ENCODE results near the gene NCEH1. TPM values are rescaled to one million over a fixed set of nuclear protein-coding genes. Genes with fewer than 3 reads are reported as not detected.
A peak's percentile ranks its signal among the peaks of the same experiment; 100 is the strongest.

Gene NCEH1
- total RNA-seq, 1 experiment from 2014 or later = 43.5 TPM

- Histone ChIP-seq H3K9me2 (ENCODE audit: insufficient read depth) (no peaks in the 10 kb centered on the region), H3K27me3 (ENCODE audit: insufficient read depth, low read depth) (no peaks in the 10 kb centered on the region), H3K27ac (peak overlapping the region; percentile 24; the same call in 1 of the 2 replicates), H3K4me2 (peak overlapping the region; percentile 48), H3K4me1 (replicated peaks; ENCODE audit: insufficient read depth) (peaks cover 46% of the 10 kb centered on the region), H3K79me2 (ENCODE audit: low read depth) (peaks cover 86% of the 10 kb centered on the region), H3K4me3 (no peak overlapping the region), H4K20me1 (ENCODE audit: insufficient read depth) (no peaks in the 10 kb centered on the region), H3F3A (ENCODE audit: insufficient read depth, low read depth) (peaks cover 5% of the 10 kb centered on the region; the same call in 1 of the 2 replicates), H3K9me3 (ENCODE audit: insufficient read depth, low read depth) (no peaks in the 10 kb centered on the region), H2AFZ (no peak overlapping the region), H3K36me3 (ENCODE audit: low read depth) (0 out of 2 replicates have a peak, but pooled peaks cover 5% of the 10 kb centered on the region)
- no TSS peak for BruUV-seq (replicated peaks)
- intact Hi-C loops (cut with micrococcal nuclease; ENCODE audit: unreplicated experiment) = no loop called here
- POLR2A ChIA-PET (ENCODE audit: unreplicated experiment) = no interaction called here
- peak in 1 of 2 experiments; percentile 35 for DNase-seq
- TF ChIP-seq CTCF (conservative IDR thresholded peaks at IDR 0.05) = no peak
- no peak for TF ChIP-seq EZH2 (IDR thresholded peaks at IDR 0.05; ENCODE audit: low read depth)
- CTCF ChIA-PET = interaction anchor here (0.7 to 1.1 kb wide), 2 partner anchors 26 to 65 kb away, joined by 3 to 4 read pairs; partner anchors contain the start of gene ECT2
Measured at GRCh38 chr3:172685331-172686214, 25.3 kb downstream of the NCEH1 start.

- Histone ChIP-seq H3K9me3 (ENCODE audit: insufficient read depth, low read depth) (no peaks in the 10 kb centered on the region), H3K27ac (no peak overlapping the region), H3F3A (ENCODE audit: insufficient read depth, low read depth) (no peaks in the 10 kb centered on the region; the same call in 1 of the 2 replicates), H3K36me3 (ENCODE audit: low read depth) (0 out of 2 replicates have a peak, but pooled peaks cover 5% of the 10 kb centered on the region), H3K9me2 (ENCODE audit: insufficient read depth) (no peaks in the 10 kb centered on the region), H3K79me2 (ENCODE audit: low read depth) (peaks cover 91% of the 10 kb centered on the region), H3K4me3 (no peak overlapping the region), H4K20me1 (ENCODE audit: insufficient read depth) (no peaks in the 10 kb centered on the region), H3K4me1 (replicated peaks; ENCODE audit: insufficient read depth) (peaks cover 20% of the 10 kb centered on the region), H3K4me2 (no peak overlapping the region), H3K27me3 (ENCODE audit: insufficient read depth, low read depth) (no peaks in the 10 kb centered on the region), H2AFZ (no peak overlapping the region)
- POLR2A ChIA-PET (ENCODE audit: unreplicated experiment) = no interaction called here
- CTCF ChIA-PET = no interaction called here
- intact Hi-C loops (cut with micrococcal nuclease; ENCODE audit: unreplicated experiment) = no loop called here
- BruUV-seq (replicated peaks) = no TSS peak
- DNase-seq = peak in 1 of 2 experiments; percentile 35
- TF ChIP-seq EZH2 (IDR thresholded peaks at IDR 0.05; ENCODE audit: low read depth) (no peak), CTCF (conservative IDR thresholded peaks at IDR 0.05) (no peak)
Measured at GRCh38 chr3:172680684-172681083, 30.2 kb downstream of the NCEH1 start.

- H2AFZ ChIP-seq = no peak overlapping the region
- H3K27ac ChIP-seq = no peak overlapping the region
- POLR2A ChIA-PET (ENCODE audit: unreplicated experiment) = no interaction called here
- DNase-seq = peak in 1 of 2 experiments; percentile 1
- intact Hi-C loops (cut with micrococcal nuclease; ENCODE audit: unreplicated experiment) = no loop called here
- H3K4me2 ChIP-seq = no peak overlapping the region
- H3K4me1 ChIP-seq (replicated peaks; ENCODE audit: insufficient read depth) = peaks cover 20% of the 10 kb centered on the region
- no peaks in the 10 kb centered on the region for H3K9me2 ChIP-seq (ENCODE audit: insufficient read depth)
- no peak for TF ChIP-seq EZH2 (IDR thresholded peaks at IDR 0.05; ENCODE audit: low read depth)
- TF ChIP-seq CTCF (conservative IDR thresholded peaks at IDR 0.05) = no peak
- no peak overlapping the region for H3K4me3 ChIP-seq
- peaks cover 88% of the 10 kb centered on the region for H3K79me2 ChIP-seq (ENCODE audit: low read depth)
- H3F3A ChIP-seq (ENCODE audit: insufficient read depth, low read depth) = peaks cover 4% of the 10 kb centered on the region; the same call in 1 of the 2 replicates
- BruUV-seq (replicated peaks) = no TSS peak
- H3K36me3 ChIP-seq (ENCODE audit: low read depth) = 0 out of 2 replicates have a peak, but pooled peaks cover 5% of the 10 kb centered on the region
- CTCF ChIA-PET = no interaction called here
- H4K20me1 ChIP-seq (ENCODE audit: insufficient read depth) = no peaks in the 10 kb centered on the region
- no peaks in the 10 kb centered on the region for H3K9me3 ChIP-seq (ENCODE audit: insufficient read depth, low read depth)
- H3K27me3 ChIP-seq (ENCODE audit: insufficient read depth, low read depth) = no peaks in the 10 kb centered on the region
Measured at GRCh38 chr3:172679599-172679998, 31.3 kb downstream of the NCEH1 start.
